Measurements from ENCODE around the gene ABCD1. TPM values are rescaled to one million over a fixed set of nuclear protein-coding genes. Genes with fewer than 3 reads are reported as not detected.

Gene ABCD1
- total RNA-seq, 4 donors from 2014 or later: 13.0 to 36.6 (median 15.0) TPM

DNA sequence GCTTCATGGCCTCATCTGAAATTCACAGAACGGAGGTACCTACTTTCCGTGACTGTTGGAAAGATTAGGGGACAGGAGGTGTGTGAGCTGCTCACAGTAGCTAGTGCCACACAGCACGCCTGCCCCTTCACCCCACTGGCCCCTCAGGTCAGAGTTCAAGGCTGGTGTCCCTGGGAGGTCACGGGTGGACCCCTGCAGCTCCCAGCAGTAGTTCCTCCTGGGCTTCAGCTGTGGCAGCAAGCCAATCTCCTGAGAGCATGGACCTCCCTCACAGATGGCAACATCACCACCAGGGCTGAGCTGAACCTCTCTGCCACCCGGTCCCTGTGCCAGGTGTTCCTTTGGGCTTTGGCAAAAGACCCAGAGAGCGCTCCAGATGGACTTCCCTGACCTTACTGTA lies 67.7 kb downstream of the ABCD1 start:
- Histone ChIP-seq H3K27me3 (no peaks in the 10 kb centered on the region), H3K4me3 (no peak overlapping the region), H3K4me1 (peaks cover 0 to 32% (median 3%) of the 10 kb centered on the region in 4 donors), H3K27ac (no peak overlapping the region), H3K9me3 (no peaks in the 10 kb centered on the region), H3K36me3 (peaks cover 0 to 36% (median 0%) of the 10 kb centered on the region in 3 donors)
- TF ChIP-seq CTCF (IDR thresholded peaks at IDR 0.05) (no peak), POLR2A (IDR thresholded peaks at IDR 0.05) (no peak), EP300 (IDR thresholded peaks at IDR 0.05) (no peak)
- DNase-seq (ENCODE audit: low spot score in 2 of 2): no peak
- WGBS, 2 donors: 85 to 88% methylated on average over 2 to 6 of the region's 6 CpGs

DNA sequence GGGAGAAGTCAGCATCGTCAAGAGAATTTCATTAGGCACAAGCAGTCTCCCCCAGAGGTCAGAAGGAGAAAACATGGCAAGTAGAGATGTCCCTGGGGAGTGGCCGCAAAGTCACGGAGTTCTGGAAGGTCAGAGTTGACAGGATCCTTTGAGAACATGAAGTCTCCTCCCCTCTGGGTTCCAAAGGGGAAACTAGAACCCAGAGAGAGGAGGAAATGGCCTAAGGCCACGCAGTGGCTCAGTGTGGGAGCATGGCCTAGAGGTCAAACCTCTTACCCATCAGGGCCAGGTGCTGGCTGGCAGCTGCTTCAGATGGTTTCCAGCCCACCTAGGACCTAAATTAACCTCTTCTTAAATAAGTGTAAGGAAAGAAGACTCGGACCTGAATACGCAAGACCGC lies 68.6 kb downstream of the ABCD1 start:
- Histone ChIP-seq H3K36me3 (peaks cover 0 to 36% (median 0%) of the 10 kb centered on the region in 3 donors), H3K9me3 (no peaks in the 10 kb centered on the region), H3K4me1 (peaks cover 0 to 32% (median 3%) of the 10 kb centered on the region in 4 donors), H3K4me3 (peak overlapping the region; percentile 57 to 73 (median 66)), H3K27me3 (no peaks in the 10 kb centered on the region), H3K27ac (peak overlapping the region; percentile 82 to 95 (median 94))
- DNase-seq (ENCODE audit: low spot score in 2 of 2): no peak
- 4 to 54% methylated on average over 7 of the region's 7 CpGs for WGBS, 2 donors
- no peak for TF ChIP-seq POLR2A (IDR thresholded peaks at IDR 0.05)
- no peak for TF ChIP-seq EP300 (IDR thresholded peaks at IDR 0.05)
- no peak for TF ChIP-seq CTCF (IDR thresholded peaks at IDR 0.05)

Other genes with a start within 250 kb of the ABCD1 start
- 100 to 1,000 TPM in 1 of 4 donors, 10 to 100 TPM in 3; 25.6 to 103 (median 59.0) TPM for gene BGN, start 229.9 kb upstream of the ABCD1 start, total RNA-seq
- not detected for gene ATP2B3, start 207.2 kb upstream of the ABCD1 start, total RNA-seq
- gene CCNQ, start 125.7 kb upstream of the ABCD1 start, total RNA-seq: 10 to 100 TPM; 26.4 to 36.9 (median 32.2) TPM
- gene DUSP9, start 77.7 kb upstream of the ABCD1 start, total RNA-seq: not detected
- 1 to 10 TPM in 2 of 4 donors, under 1 TPM in 1, not detected in 1; 0.63 to 4.5 (median 3.6) TPM for gene PNCK, start 51.0 kb upstream of the ABCD1 start, total RNA-seq
- gene SLC6A8, start 36.9 kb upstream of the ABCD1 start, total RNA-seq: 10 to 100 TPM; 14.4 to 26.7 (median 21.9) TPM
- gene BCAP31, start 469 bp upstream of the ABCD1 start, total RNA-seq: 100 to 1,000 TPM in 3 of 4 donors, 10 to 100 TPM in 1; 99.0 to 126 (median 114) TPM
- gene PLXNB3, start 39.4 kb downstream of the ABCD1 start, total RNA-seq: 10 to 100 TPM; 45.4 to 77.7 (median 50.3) TPM
- 1 to 10 TPM in 2 of 4 donors, under 1 TPM in 2; 0.87 to 5.1 (median 1.4) TPM for gene SRPK3, start 56.2 kb downstream of the ABCD1 start, total RNA-seq
- 100 to 1,000 TPM in 1 of 4 donors, 10 to 100 TPM in 3; 48.9 to 101 (median 83.2) TPM for gene IDH3G, start 69.5 kb downstream of the ABCD1 start, total RNA-seq
- gene SSR4, start 69.8 kb downstream of the ABCD1 start, total RNA-seq: 100 to 1,000 TPM in 3 of 4 donors, 10 to 100 TPM in 1; 93.6 to 156 (median 131) TPM
- gene PDZD4, start 105.7 kb downstream of the ABCD1 start, total RNA-seq: 10 to 100 TPM; 19.9 to 24.6 (median 21.2) TPM
- gene L1CAM, start 161.3 kb downstream of the ABCD1 start, total RNA-seq: 10 to 100 TPM; 23.7 to 53.7 (median 46.3) TPM
- gene AVPR2, start 179.8 kb downstream of the ABCD1 start, total RNA-seq: 1 to 10 TPM; 2.1 to 9.3 (median 5.7) TPM
- gene ARHGAP4, start 201.4 kb downstream of the ABCD1 start, total RNA-seq: 10 to 100 TPM; 23.0 to 90.9 (median 32.7) TPM
- gene NAA10, start 210.2 kb downstream of the ABCD1 start, total RNA-seq: 100 to 1,000 TPM in 1 of 4 donors, 10 to 100 TPM in 3; 48.0 to 152 (median 73.8) TPM
- gene RENBP, start 219.8 kb downstream of the ABCD1 start, total RNA-seq: 10 to 100 TPM; 12.1 to 28.8 (median 17.8) TPM
- gene HCFC1, start 247.0 kb downstream of the ABCD1 start, total RNA-seq: 10 to 100 TPM; 42.6 to 52.2 (median 48.9) TPM
- 10 to 100 TPM in 2 of 4 donors, 1 to 10 TPM in 2; 4.2 to 16.4 (median 9.6) TPM for gene TMEM187, start 247.9 kb downstream of the ABCD1 start, total RNA-seq

Measured in tibial nerve (tissue), 4 donors.